GM19035 (cell line): ENCODE data around the gene KHNYN.
A peak's percentile ranks its signal among the peaks of the same experiment; 100 is the strongest.
"Not testable (repeated sequence)": the region's sequence is repeated elsewhere in the genome, so short reads cannot be mapped to it uniquely, and the experiment has no call there.

Source experiments
- ATAC-seq: cut with Tn5 transposase; IDR thresholded peaks from one replicate; pipeline ENCODE4 v1.9.1; 2021; ENCODE audit not compliant: unreplicated experiment

Gene KHNYN

DNA sequence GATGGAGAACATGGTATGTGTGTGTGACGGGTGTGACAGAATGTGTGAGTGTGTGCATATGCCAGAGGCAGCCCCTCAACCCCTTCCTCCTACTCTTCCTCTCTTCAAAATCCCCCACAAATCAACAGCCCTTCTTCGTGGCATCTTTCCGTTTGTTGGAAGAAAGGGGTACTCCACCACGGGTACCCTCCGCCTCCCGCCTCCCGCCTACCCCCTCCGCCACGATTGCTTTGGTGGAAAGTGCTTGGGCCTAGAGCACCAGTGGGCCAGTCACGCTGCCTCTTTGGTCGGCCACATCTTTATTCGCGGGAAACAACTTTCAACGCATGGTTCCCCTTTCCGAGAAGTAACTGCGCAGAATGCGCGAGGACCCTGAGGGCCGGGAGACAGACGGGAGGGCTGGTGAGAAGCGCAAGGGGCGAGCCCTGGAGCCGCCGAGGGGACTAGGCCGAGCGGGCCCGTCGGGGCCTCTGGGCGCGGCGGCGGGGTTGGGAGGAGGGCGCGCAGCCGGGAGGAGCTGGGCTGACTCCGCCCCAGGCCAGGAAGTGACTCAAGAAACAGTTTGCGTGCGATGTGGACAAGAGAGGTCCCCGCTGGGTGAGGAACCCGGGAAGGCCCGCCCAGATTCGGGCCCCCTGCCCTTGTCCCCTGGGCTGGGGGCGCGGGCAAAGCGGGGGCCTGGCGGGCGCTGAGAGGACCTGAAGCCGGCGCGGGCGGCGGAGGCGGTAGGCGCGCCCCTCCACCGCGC, at the start of gene KHNYN, which contains the start of gene CBLN3:
Gene KHNYN, plus strand, starts transcription at position 560 of the 748 bp plus-strand sequence. CDS start 777 bp downstream, outside the sequence.
Gene CBLN3, minus strand, starts transcription at position 274 of the 748 bp plus-strand sequence. CDS start 614 bp downstream, outside the sequence.
- peak; percentile 79 for ATAC-seq

DNA sequence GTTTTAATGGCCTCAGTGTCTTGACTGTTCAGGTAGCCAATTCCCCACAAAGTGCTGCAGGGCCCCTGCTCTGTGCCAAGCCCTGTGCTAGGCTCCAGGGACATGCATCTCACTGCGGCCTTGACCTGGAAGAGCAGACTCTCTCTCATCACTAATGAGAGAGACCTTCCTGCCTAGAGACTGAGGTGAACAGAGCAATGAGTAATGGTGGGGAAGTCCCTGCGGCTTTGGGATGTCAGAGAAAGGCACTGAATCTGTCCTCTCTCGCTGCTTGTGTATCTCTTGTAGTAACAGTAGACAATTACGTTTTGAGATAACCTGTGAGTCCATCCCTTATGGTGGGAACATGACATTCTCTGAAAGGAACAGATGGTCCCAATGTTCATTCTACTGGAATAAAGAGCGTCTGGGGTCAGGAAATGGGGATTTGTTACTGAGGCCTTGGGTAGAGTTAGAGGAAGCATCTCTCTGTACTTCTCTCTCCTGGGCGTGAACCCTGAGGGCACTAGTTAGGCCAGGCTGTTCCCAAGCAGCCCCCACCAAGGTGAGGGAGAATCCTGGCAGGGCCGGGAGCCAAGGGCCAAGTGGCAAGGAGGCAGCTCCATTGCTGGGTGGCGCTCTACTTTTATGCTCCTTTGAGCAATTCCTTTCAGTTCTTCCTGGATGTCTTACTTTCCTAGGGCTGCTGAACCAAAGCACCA, 48.2 kb upstream of the KHNYN start:
- no peak for ATAC-seq

DNA sequence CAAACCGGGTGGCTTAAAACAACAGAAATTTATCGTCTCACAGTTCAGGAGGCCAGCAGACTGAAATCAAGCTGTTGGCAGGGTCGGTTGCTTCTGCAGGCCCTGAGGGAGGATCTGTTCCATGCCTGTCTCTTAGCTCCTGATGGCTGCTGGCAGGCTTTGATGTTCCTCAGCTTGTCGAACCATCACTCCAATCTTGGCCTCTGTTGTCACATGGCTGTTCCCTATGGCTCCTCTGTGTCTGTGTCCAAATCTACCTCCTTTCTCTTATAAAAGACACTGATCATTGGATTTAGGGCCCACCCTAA, 47.7 kb upstream of the KHNYN start:
- no peak for ATAC-seq

- ATAC-seq, result no peak
Observed at GRCh38 chr14:24384169-24384568, 45.6 kb upstream of the KHNYN start.

DNA sequence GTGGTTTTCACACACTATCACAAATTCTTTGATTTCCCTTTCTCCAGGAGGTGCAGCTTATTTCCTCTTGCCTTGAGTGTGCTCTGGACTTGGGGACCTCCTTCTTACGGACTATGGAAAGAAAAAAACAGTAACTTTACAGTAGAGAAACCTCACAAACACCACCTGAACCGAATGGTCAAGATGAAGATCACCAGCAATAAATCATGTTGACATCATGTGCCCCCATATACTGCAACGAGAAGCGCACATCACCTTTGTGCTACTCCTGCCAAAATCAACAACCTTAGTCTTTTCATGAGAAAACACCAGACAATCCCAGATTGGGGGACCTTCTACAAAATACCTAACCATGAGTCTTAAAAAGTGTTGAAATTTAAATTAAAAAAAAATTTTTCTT, 44.2 kb upstream of the KHNYN start:
- no peak for ATAC-seq

- no peak for ATAC-seq
Observed at GRCh38 chr14:24387009-24387345, 42.8 kb upstream of the KHNYN start.

- ATAC-seq, result not testable (repeated sequence)
Observed at GRCh38 chr14:24387579-24387978, 42.2 kb upstream of the KHNYN start.

- ATAC-seq, result no peak
Observed at GRCh38 chr14:24388474-24389179, 41.1 kb upstream of the KHNYN start.

DNA sequence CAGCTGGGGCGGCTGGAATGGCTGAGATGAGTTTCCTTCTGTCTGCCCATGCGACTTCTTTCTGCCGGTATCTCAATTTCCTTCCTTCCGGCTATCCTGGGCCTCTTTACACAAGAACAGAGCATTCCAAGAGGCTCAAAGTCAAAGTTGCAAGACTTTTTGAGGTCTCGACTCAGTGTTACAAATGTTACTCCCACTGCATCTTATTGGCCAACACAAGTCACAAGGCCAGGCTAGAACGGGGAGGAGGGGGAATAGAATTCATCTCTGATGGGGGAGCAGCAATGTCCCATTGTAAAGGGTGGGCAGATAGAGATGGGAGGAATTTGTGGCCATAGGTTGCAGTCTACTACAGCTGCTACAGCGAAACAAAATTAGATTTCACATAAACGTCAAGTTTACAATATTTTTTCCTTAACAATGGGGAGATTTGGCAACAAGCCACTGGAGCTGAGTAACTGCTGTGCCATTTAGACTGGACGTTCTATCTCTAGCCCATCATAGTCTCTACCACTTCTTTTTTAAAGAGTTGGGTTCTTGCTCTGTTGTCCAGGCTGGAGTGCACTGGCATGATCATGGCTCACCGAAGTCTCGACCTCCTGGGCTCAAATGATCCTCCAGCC, 40.4 kb upstream of the KHNYN start:
- ATAC-seq, result no peak

DNA sequence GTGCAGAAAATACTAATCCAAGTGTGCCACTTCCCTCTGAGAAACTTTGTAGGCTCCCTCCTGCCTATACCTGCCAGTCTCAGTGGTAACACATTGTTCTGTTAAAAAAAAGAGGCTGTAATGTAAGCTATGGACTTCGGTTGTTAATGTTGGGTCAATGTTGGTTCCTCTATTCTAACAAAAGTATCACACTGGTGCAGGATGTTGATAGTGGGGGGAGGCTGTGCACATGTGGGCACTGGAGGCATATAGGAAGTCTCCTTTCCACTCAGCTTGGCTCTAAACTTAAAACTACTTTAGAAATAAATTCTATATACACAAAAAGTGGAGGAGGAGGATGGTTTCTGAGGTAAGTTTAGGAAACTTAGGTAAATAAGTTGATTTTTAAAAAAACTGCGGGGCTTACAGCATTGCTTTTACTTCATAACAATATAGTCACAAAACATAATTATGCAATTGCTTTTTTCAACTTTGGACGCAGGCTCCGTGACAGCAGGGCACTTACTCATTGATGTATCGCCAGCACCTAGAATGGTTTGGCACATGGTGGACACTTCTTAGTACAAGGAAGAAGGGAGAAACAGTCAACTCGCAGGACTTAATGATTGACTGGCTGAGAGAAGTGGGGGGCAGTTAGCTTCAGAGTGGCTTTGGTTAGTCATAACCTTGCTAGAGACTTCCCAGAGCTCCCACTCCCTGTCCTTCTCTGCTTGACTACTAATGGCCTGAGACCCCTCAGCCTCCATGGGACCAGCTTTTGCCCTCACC, 38.9 kb upstream of the KHNYN start:
- ATAC-seq, result no peak

DNA sequence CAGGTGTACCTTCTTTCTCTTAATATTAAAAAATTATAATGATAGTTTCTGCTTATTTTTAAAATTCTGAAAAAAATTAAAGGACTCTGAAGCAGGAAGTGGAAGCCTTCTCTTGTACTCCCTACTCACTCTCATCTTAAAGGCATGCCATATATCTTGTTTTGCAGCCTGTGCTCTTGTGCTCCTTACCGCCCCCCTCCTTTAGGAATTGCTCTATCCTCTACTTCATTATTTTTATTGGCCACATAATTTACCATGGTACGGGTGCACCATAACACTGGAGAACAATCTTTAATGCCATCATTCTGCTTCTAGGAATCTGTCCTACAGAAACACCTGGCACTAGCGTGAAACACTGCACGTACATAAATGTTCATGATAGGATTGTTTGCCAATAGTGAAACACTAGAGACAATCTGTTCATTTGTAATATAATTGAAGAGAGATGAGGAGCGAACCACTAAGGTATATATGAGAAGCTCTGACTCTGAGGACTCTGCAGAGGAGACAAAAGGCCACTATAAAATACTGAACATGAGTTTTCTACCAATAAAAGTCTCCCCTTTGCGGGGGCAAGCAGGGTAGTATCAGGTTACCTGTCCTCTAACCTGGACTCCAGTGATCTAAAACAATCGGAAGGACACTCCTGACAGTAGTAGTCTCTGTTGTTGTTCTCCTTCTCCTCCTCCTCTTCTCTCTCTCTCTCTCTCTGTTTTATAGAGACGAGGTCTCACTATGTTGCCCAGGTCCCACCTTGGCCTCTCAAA, 37.2 kb upstream of the KHNYN start:
- no peak for ATAC-seq

- ATAC-seq, result no peak
Observed at GRCh38 chr14:24394275-24394674, 35.5 kb upstream of the KHNYN start.

GRCh38 chr14:24395609-24396582, 33.9 kb upstream of the KHNYN start:
- ATAC-seq, result no peak

DNA sequence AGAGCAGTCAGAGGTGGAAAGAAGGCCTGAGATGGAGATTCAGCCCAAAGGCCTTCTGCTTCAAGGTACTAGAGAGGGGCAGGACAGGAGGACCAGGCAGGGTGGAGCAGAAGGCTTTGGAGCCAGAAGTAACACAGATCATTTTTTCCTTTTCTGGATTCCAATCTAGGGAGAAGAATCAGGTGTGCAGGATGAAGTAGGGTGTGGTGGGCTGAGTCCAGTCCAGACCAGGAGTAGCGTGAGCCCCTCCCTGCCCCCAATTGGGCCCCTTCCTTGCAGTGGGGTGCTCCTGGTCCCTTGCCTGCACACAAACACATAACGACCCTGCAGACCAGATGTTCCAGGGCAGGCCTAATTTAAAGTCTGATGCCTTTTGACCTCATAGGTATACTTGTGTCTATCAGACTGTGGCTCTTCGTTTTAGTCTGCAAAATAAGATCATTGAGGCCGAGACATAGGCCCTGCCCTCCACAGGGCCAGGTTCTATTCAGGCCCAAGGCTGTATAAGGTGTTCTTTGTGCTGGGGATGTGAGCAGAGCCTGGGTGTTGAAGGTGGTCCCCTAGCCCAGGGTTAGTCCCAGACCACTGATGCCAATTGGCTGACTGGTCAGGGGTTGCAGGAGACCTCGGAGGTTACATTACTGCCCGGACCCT, 32.0 kb upstream of the KHNYN start:
- ATAC-seq, result no peak

DNA sequence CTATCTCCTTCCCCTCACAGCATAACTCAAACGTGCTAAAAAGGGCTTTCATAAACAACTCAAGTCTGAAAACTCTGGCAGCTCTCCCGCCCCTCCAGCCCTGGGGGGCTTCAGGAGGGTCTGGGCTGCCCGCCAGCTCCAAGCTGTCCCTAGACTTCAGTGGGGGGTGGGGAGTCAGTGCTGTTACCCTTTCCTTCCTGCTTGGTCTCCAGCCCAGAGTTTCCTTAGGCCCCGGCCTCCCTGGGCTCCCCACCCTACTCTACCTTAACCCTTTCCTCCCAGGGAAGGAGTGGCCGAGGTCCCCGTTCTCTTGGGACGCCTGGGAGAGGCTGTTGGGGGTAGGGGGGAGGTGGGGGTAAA, 31.5 kb upstream of the KHNYN start:
- ATAC-seq, result no peak

DNA sequence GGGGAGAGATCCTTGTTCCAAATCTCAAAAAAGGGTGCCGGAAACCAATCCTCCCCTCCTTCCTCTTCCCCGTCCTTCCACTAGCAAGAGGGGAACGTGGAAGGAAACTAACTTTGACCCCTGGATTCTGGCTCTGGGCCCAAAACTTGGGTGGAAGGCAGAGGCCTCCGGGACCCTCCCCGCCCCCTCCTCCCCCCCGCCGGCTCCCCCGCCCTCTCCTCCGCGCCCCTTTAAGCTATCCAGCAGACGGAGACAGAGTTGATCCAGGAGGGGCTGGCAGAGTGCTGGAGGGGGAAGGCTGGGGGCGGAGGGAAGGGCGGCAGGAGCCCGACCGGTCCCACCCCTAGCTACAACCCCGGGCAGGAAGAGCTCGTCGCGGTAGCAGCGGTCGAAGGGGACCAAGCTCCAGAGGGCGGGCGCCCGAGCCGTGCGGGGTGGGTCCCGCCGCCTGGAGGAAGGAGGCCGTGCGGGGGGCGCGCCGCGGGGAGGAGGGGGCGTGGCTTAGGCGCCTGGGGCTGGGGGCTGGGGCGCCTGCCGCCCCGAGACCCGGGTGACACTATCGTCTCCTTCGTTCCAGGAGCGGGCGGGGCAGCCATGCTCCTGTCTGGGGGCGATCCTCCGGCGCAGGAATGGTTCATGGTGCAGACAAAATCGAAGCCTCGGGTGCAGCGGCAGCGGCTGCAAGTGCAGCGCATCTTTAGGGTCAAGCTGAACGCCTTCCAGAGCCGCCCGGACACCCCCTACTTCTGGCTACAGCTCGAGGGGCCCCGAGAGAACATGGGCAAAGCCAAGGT, 30.9 kb upstream of the KHNYN start, which contains the start of gene NYNRIN:
Gene NYNRIN, plus strand, starts transcription at position 351 of the 794 bp plus-strand sequence. Its CDS starts 244 bp downstream, at position 595.
- no peak for ATAC-seq

DNA sequence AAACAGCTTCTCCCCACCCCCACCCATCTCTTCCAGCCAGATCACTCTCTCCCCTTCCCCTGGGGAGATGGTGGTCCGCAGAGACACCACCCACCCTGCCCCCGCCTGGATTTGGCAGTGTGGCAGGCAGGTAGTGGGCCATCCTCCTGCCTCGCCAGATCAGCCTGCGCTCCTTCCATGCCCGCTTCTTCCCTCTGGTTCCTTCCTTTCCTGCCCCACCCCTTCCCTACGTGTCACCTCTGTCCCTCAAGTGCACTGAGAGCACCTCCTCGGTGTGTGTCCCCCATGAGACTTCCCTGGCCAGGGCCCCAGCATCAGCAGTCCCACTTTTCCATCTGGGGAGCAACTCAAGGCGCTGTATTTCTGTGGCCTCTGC, 30.3 kb upstream of the KHNYN start:
- no peak for ATAC-seq
